IMR-90 (cell line): ENCODE measurements around the gene SMC1A. TPM values are rescaled to one million over a fixed set of nuclear protein-coding genes. Genes with fewer than 3 reads are reported as not detected.

ENCODE experiments used
- ATAC-seq: fragments of 200-7000 bp; cut with Tn5 transposase; 2 replicates; pipeline ENCODE4 v1.9.1; 2020; ENCODE audit warnings: low read depth, mild to moderate bottlenecking, moderate library complexity
- BruUV-seq: library from RNA; stranded (reverse); fragments of 400-500 nt; replicated peaks from 2 replicates; lab custom pipeline; 2021; lab: Mats Ljungman, UMichigan
- CTCF ChIA-PET: fragments of 300-600 bp; formaldehyde crosslinking; extraction: SDS; loops from one replicate; lab custom pipeline; 2021; ENCODE audit warnings: antibody characterized with exemption; lab: Yijun Ruan, JAX
- POLR2A ChIA-PET: fragments of 300-600 bp; sonication (Branson Sonifier 250); formaldehyde crosslinking; loops from one replicate; lab custom pipeline; 2022; ENCODE audit warnings: antibody characterized with exemption; ENCODE audit not compliant: unreplicated experiment; lab: Charles Lee
- DNase-seq: peaks from one replicate; pipeline ENCODE4 v3.0.0; 2013
- H2AFZ ChIP-seq: replicated peaks from 2 replicates; pipeline ENCODE3; 2013; ENCODE audit warnings: low read length, mild to moderate bottlenecking; ENCODE audit not compliant: poor library complexity
- H2AK5ac ChIP-seq: 2 replicates; pipeline ENCODE4 v1.6.1; 2013; ENCODE audit warnings: low read depth, low read length, inconsistent platforms
- H2AK9ac ChIP-seq: replicated peaks from 2 replicates; pipeline ENCODE3; 2013; ENCODE audit warnings: mild to moderate bottlenecking, low read depth, low read length, moderate library complexity; ENCODE audit not compliant: poor library complexity
- H2BK120ac ChIP-seq: 2 replicates; pipeline ENCODE4 v1.6.1; 2013; ENCODE audit warnings: low read depth, low read length, inconsistent platforms
- H2BK15ac ChIP-seq: 3 replicates; pipeline ENCODE4 v1.6.1; 2013; ENCODE audit warnings: low read depth, low read length, inconsistent platforms
- H2BK20ac ChIP-seq: 2 replicates; pipeline ENCODE4 v1.6.1; 2013; ENCODE audit warnings: low read depth, mild to moderate bottlenecking, inconsistent platforms, low read length, moderate library complexity
- H2BK5ac ChIP-seq: 2 replicates; pipeline ENCODE4 v1.6.1; 2013; ENCODE audit warnings: mild to moderate bottlenecking, low read depth, low read length, inconsistent platforms; ENCODE audit not compliant: poor library complexity, severe bottlenecking
- H3K14ac ChIP-seq: replicated peaks from 2 replicates; pipeline ENCODE4 v1.6.1; 2013; ENCODE audit warnings: low read depth, low read length, inconsistent platforms
- H3K18ac ChIP-seq: 2 replicates; pipeline ENCODE4 v1.6.1; 2013; ENCODE audit warnings: low read depth, low read length, control low read depth
- H3K23ac ChIP-seq: 2 replicates; pipeline ENCODE4 v1.6.1; 2013; ENCODE audit warnings: low read depth, low read length, inconsistent platforms
- H3K27ac ChIP-seq: 2 replicates; pipeline ENCODE4 v1.5.1; 2013; ENCODE audit warnings: mild to moderate bottlenecking, control low read depth, low read length; ENCODE audit not compliant: insufficient read depth
- H3K27me3 ChIP-seq: 2 replicates; pipeline ENCODE4 v1.6.1; 2013; ENCODE audit warnings: low read length; ENCODE audit not compliant: control insufficient read depth, insufficient read depth
- H3K36me3 ChIP-seq: 2 replicates; pipeline ENCODE4 v1.6.1; 2013; ENCODE audit warnings: low read length, mixed read lengths; ENCODE audit not compliant: control insufficient read depth, insufficient read depth
- H3K4ac ChIP-seq: 2 replicates; pipeline ENCODE4 v1.6.1; 2013; ENCODE audit warnings: low read depth, low read length, inconsistent platforms
- H3K4me1 ChIP-seq: 2 replicates; pipeline ENCODE4 v1.6.1; 2013; ENCODE audit warnings: low read length, mixed read lengths; ENCODE audit not compliant: control insufficient read depth, insufficient read depth
- H3K4me2 ChIP-seq: 2 replicates; pipeline ENCODE4 v1.6.1; 2013; ENCODE audit warnings: low read depth, mild to moderate bottlenecking, control low read depth, low read length, moderate library complexity
- H3K4me3 ChIP-seq: 2 replicates; pipeline ENCODE4 v1.5.1; 2013; ENCODE audit warnings: low read depth, mild to moderate bottlenecking, control low read depth, low read length, moderate library complexity; ENCODE audit not compliant: insufficient read depth
- H3K56ac ChIP-seq: 2 replicates; pipeline ENCODE4 v1.6.1; 2013; ENCODE audit warnings: low read length, inconsistent platforms; ENCODE audit not compliant: insufficient read depth; ENCODE audit errors: extremely low read depth
- H3K79me1 ChIP-seq, 2 experiments: 2 replicates each; pipeline ENCODE4 v1.6.1; 2013; ENCODE audit warnings: low read length in 2 of 2, inconsistent platforms in 1 of 2, low read depth in 1 of 2
- H3K9ac ChIP-seq: 2 replicates; pipeline ENCODE4 v1.6.1; 2013; ENCODE audit warnings: low read depth, low read length, control low read depth
- H3K9me1 ChIP-seq: 2 replicates; pipeline ENCODE4 v1.6.1; 2013; ENCODE audit warnings: low read length, inconsistent platforms; ENCODE audit not compliant: insufficient read depth
- H3K9me3 ChIP-seq: 2 replicates; pipeline ENCODE4 v1.6.1; 2013; ENCODE audit warnings: low read length; ENCODE audit not compliant: control insufficient read depth, insufficient read depth
- H4K20me1 ChIP-seq: 2 replicates; pipeline ENCODE4 v1.6.1; 2013; ENCODE audit warnings: low read length, inconsistent platforms; ENCODE audit not compliant: insufficient read depth
- H4K5ac ChIP-seq: 2 replicates; pipeline ENCODE4 v1.6.1; 2013; ENCODE audit warnings: mild to moderate bottlenecking, low read depth, low read length, control low read depth
- H4K8ac ChIP-seq, 2 experiments: 2 replicates each; pipeline ENCODE4 v1.6.1; 2013; ENCODE audit warnings: low read depth in 2 of 2, low read length in 2 of 2, control low read depth in 1 of 2, inconsistent platforms in 1 of 2
- H4K91ac ChIP-seq: 2 replicates; pipeline ENCODE4 v1.6.1; 2013; ENCODE audit warnings: low read depth, low read length, inconsistent platforms; ENCODE audit not compliant: insufficient read depth
- CHD1 ChIP-seq: IDR thresholded peaks from 2 replicates; pipeline ENCODE4 v1.6.1; 2012; ENCODE audit warnings: low read depth, low read length, improper control_type of control experiment
- RAD21 ChIP-seq: IDR thresholded peaks from 2 replicates; pipeline ENCODE4 v1.6.1; 2012; ENCODE audit warnings: low read length, improper control_type of control experiment
- WGBS, 2 experiments: methylation state at CpG; one replicate each; pipeline versions ENCODE4 v1.1.5 to v1.1.7; 2013; ENCODE audit warnings: missing lambda C conversion rate in 2 of 2; ENCODE audit not compliant: insufficient read length in 1 of 2; ENCODE audit errors: extremely low coverage in 2 of 2; 5-methylcytosine and 5-hydroxymethylcytosine counted together
- dilution Hi-C: fragments of 300-500 bp; cut with HindIII; formaldehyde crosslinking; loops from one replicate; pipeline ENCODE4 v1.14.3; 2018; ENCODE audit warnings: low sequenced_read_pairs; ENCODE audit not compliant: unreplicated experiment
- in situ Hi-C: fragments of 300-500 bp; cut with MboI; formaldehyde crosslinking; loops from 3 replicates; pipeline ENCODE4 v1.14.3; 2019; ENCODE audit warnings: low sequenced_read_pairs, inconsistent platforms, mixed read lengths
- intact Hi-C: fragments of 100-400 bp; cut with micrococcal nuclease; formaldehyde crosslinking; loops from 2 replicates; pipeline ENCODE4 v1.10.0; 2022
- polyA plus RNA-seq, 3 experiments: library from polyadenylated mRNA; depleted of rRNA; stranded (reverse); fragments of >200 nt; gene quantifications; 2 replicates each; pipeline ENCODE4 v1.2.3, GENCODE V29; 2012; ENCODE audit warnings: low replicate concordance in 1 of 3
- total RNA-seq: library from RNA; depleted of rRNA; stranded (reverse); fragments of >200 nt; gene quantifications from 2 replicates; pipeline ENCODE4 v1.2.3, GENCODE V29; 2012

The SMC1A gene
- total and polyA plus RNA-seq, 2 of the 4 experiments (the other 2 are of a cell fraction) = 35.8 to 41.0 TPM

- in situ Hi-C loops = no loop called here
- Histone ChIP-seq H3K18ac (no peak overlapping the region), H2BK5ac (no peak overlapping the region)
Observed at GRCh38 chrX:53347948-53348347, 74.5 kb downstream of the SMC1A start.

More at GRCh38 chrX:53347948-53348347, 74.5 kb downstream of the SMC1A start:
- no peak overlapping the region for H3K14ac ChIP-seq
- no peak for TF ChIP-seq RAD21
- TF ChIP-seq CHD1 = no peak
- H3K9me3 ChIP-seq = peaks cover 3% of the 10 kb centered on the region; the same call in 1 of the 2 replicates
- H4K5ac ChIP-seq = no peak overlapping the region
- H3K9ac ChIP-seq = no peak overlapping the region
- DNase-seq (no peak), ATAC-seq (no peak)
- H2BK120ac ChIP-seq = no peak overlapping the region
- H4K91ac ChIP-seq = no peak overlapping the region
- H3K4me3 ChIP-seq = no peak overlapping the region
- H3K4me2 ChIP-seq = no peak overlapping the region
- H3K56ac ChIP-seq = no peak overlapping the region
- H2AK5ac ChIP-seq = no peak overlapping the region
- 80% methylated on average over 1 of the region's 2 CpGs; no CpG with 5 or more reads in 1 of the 2 experiments for WGBS, 2 experiments
- no peaks in the 10 kb centered on the region for H4K20me1 ChIP-seq
- no peak overlapping the region for H2AK9ac ChIP-seq
- BruUV-seq = no TSS peak
- H3K79me1 ChIP-seq = no peaks in the 10 kb centered on the region
- no peak overlapping the region for H2BK20ac ChIP-seq
- H3K9me1 ChIP-seq = no peaks in the 10 kb centered on the region
- intact Hi-C loops (no loop called here), dilution Hi-C loops (no loop called here)
- no peaks in the 10 kb centered on the region for H3K36me3 ChIP-seq
- ChIA-PET CTCF (interaction anchor here (0.6 kb wide), 1 partner anchor 98 kb away, joined by 5 read pairs; no protein-coding TSS in a partner anchor), POLR2A (no interaction called here)
- H3K4ac ChIP-seq = no peak overlapping the region
- H3K4me1 ChIP-seq = no peaks in the 10 kb centered on the region
- no peak overlapping the region for H4K8ac ChIP-seq
- no peak overlapping the region for H3K23ac ChIP-seq
- H3K27me3 ChIP-seq = peaks cover 9% of the 10 kb centered on the region
- H2BK15ac ChIP-seq = no peak overlapping the region
- H3K27ac ChIP-seq = no peak overlapping the region
- H2AFZ ChIP-seq = no peak overlapping the region
